GM21723 (cell line): ENCODE results near the gene FBXO41.
A peak's percentile ranks its signal among the peaks of the same experiment; 100 is the strongest.

Experiments used
- ATAC-seq: cut with Tn5 transposase; IDR thresholded peaks from one replicate; pipeline ENCODE4 v1.9.1; 2021; ENCODE audit warnings: mild to moderate bottlenecking, moderate library complexity; ENCODE audit not compliant: unreplicated experiment

The FBXO41 gene

DNA sequence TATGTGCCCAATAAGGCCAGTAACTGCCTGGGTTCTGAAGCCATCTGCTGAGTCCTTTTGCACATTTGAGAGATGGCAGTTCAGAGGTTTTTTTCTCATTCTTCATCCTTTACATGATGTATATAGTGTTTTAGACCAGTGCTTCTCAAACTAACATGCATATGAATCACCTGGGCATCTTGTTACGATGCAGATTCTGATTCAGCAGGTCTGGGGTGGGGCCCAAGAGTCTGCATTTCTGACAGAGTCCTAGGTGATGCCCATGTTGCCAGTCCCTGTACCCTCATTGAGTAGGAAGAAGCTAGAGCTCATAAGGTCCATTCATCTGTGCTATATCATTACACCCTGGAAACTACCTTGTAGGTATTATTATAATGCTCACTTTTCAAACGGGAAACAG lies 66.5 kb downstream of the FBXO41 start:
- ATAC-seq, result no peak

DNA sequence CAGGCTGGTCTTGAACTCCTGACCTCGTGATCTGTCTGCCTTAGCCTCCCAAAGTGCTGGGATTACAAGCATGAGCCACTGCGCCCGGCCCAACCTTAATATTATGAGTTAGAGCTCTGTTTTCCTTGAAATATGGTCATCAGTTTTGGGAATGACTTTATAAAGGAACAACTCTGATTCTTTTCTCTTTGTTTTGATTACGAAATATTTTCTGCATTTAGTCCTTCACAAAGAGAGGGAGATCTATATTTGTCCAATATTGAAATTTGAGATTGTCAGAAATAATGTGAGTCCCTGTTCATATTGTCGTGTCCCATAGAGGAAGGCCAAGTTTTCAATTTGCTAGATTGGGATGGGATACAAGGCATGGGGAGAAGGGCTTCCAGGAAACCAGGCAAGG lies 67.1 kb downstream of the FBXO41 start:
- no peak for ATAC-seq

DNA sequence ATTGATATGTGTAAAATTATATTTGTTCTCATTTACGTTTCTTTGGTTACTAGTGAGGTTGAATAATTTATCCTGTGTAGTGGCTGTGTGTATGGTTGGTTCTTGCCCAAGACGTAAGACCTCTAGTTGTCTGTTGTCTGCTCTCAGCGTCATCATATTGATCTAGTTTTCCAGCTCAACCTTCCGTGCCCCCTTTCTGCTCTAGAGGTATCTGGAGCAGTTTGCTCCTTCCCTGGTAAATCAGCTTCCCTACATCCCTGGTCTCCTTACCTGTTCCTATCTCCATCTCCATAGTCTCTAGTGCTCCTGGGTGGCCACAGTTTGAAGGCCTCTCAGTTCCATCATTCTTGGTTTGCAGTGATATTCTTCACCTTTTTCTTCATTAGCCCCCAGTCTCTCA lies 69.0 kb downstream of the FBXO41 start:
- ATAC-seq, result no peak

DNA sequence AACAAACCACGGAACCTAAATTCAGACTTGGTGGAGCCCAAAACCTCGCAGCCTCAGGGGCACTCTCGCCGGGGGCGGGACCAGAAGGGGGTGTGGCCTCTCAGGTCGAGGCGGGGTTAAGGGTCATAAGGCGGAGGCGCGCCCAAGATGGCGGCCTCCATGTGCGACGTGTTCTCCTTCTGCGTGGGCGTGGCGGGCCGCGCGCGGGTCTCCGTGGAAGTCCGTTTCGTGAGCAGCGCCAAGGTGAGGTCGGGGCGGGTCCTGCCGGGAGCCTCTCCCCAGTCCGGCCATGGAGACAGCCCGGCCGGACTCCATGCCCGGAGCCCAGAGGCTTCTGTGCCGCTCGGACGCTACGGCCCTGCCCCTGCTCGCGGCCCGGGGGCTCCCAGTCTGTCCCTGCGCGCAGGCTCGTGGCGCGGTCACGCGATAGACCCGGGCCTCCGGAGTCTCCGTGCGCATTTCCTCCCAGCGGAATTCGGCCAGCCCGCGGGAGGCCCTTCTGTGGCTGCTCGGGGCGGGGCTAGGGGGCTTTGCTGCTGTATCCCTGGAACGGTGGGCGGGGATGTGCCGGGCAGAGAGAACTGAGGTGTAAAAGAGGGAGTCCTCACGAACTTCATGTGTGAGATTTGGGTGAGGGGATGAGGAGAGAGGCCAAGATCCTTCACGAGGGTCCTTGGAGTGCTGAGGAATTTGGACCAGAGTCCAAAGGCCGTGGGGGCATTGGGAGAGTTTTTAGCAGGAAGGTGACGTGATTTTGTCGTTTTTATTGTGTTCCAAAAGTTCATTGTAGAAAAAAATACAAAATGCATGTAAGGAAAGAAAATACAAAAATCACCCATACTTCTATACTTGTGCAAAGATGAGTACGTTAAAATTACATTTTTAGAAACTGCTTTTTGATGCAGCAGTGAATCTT lies 69.9 kb downstream of the FBXO41 start, which contains the start of gene SMYD5:
SMYD5 (plus strand) TSS at position 126 of the 916 bp plus-strand sequence; CDS start at position 148, 22 bp downstream.
- peak; percentile 95 for ATAC-seq

DNA sequence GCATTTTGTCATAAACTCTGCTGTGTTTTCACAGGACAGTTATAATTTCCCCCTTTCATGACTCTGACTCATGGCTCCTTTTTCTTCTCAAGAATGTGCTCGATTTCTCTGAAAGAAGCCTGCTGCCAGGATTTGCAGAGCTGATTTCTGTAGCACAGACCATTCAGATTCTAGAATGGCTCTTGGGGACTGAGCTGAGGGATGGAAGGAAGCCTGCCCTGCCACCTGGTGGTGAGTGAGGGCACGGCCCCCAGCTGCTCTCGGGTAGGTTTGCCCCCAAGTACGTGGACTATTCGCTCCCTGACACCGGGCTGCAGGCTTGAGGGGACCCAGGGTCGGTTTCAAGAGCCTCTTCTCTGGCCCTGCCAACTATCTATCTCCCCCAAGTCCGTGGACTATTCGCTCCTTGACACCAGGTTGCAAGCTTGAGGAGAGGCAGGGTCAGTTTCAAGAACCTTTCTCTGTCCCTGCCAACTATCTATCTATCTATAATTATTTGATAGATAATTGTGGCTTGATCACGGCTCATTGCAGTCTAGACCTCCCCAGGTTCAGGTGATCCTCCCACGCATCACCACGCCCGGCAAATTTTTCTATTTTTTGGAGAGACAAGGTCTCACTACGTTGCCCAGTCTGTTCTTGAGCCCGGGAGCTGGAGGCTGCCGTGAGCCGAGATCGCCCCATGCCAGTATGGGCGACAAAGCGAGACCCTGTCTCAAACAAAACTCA lies 71.7 kb downstream of the FBXO41 start:
- peak; percentile 70 for ATAC-seq

DNA sequence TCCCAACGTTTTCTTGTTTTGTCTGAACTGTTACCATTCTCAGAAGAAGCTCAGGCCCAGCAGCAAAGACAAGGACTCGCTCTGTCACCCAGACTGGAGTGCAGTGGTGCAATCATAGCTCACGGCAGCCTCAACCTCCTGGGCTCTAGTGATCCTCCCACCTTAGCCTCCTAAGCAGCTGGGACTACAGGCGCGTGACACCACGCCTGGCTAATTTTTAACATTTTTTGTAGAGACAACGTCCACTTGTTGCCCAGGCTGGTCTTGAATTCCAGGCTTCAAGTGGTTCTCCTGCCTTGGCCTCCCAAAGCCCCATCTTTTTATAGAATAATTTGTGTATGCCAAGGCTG lies 72.2 kb downstream of the FBXO41 start:
- ATAC-seq, result no peak

DNA sequence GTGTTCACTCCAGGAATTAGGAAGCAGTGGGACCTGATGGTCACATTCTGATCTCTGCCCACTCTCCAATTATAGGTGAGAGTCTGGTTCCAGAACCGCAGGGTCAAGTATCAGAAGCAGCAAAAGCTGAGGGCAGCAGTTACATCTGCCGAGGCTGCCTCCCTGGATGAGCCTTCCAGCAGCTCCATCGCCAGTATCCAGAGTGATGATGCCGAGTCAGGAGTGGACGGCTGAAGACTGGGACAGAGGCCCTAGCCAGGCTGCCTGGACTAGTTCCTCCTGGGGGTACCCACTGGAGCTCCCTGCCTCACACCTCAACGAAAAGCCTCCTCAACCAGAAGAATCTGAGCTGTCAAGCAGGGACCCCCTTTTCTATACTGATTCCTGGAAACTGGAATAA lies 73.6 kb downstream of the FBXO41 start:
- no peak for ATAC-seq

DNA sequence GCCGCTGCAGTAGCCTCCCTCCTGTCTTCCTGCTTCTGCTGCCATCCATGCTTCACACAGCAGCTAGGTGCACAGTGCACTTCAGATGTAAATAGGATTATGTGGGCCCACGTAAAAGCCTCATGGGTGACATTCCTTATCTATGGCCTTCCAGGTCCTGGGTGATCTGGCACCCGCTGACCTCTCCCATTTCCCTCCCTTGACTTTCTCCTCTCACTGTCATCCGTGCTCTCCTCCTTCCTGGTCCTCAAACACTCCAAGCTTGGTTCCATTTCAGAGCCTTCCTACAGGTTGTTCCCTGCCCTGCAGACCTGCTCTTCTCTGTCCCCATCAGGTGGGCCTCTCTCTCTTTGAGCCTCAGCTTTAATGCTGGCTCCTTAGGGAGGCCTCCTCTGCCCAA lies 74.3 kb downstream of the FBXO41 start:
- ATAC-seq, result no peak

DNA sequence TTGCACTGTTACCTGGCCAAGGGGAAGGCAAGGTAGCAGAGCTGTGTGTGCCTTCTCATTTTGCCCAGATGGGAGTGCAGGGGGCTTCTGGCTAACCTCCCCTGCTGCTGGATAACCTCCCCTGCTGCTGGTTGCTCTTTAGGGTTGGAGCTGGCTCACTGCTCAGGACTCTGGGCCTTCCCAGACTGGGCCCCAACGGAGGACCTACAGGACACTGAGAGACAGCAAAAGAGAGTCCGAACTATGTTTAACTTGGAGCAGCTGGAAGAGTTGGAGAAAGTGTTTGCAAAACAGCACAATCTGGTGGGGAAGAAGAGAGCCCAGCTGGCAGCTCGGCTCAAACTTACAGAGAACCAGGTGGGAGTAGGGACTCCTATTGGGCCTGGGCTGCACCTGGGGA lies 76.0 kb downstream of the FBXO41 start:
- ATAC-seq, result no peak

DNA sequence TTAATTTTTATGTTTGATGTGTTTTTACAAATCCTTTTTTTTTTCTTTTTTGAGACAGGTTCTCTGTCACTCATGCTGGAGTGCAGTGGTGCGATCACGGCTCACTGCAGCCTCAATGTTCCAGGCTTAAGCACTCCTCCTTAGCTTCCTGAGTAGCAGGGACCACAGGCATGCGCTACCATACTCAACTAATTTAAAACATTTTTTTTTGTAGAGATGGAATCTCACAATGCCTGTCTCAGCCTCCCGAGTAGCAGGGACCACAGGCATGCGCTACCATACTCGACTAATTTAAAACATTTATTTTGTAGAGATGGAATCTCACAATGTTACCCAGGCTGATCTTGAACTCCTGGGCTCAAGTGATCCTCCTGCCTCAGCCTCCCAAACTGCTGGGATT lies 78.7 kb downstream of the FBXO41 start:
- ATAC-seq, result no peak
